ENCODE data around the gene CLEC16A.
"Not testable (repeated sequence)": the region's sequence is repeated elsewhere in the genome, so short reads cannot be mapped to it uniquely, and the experiment has no call there.

Gene CLEC16A

DNA sequence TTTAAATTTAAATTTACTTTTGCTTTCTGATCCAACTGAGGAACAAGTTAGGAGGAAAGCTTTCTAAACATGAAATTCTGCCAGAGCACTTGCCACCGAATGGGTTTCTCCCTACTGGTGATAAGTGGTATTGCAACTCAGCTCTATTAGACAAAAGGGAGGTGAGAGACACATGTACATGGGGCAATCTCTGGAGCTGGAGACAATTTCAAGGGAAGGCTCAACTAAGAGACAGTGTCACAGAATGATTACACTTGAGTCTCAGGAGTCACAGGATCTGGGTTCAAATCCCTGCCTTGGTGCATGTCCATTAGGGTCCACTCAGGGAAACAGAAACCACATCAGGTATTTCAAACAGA lies 274.2 kb downstream of the CLEC16A start:
- Histone ChIP-seq H3K9ac (ENCODE audit: low read depth, low read length) (no peak overlapping the region), H3K4me3 (ENCODE audit: low read length) (no peak overlapping the region), H3K36me3 (ENCODE audit: insufficient read depth, low read length) (no peaks in the 10 kb centered on the region), H3K4me1 (ENCODE audit: insufficient read depth, low read length) (no peaks in the 10 kb centered on the region), H3K27me3 (ENCODE audit: insufficient read depth, low read length) (no peaks in the 10 kb centered on the region), H3K9me3 (ENCODE audit: insufficient read depth, low read depth, low read length) (peaks cover 19% of the 10 kb centered on the region), H3K27ac (ENCODE audit: low read depth, low read length) (no peak overlapping the region)
- 89% methylated on average over 1 of the region's 1 CpG for WGBS

- no peak overlapping the region for H3K4me3 ChIP-seq (ENCODE audit: low read length)
- no peaks in the 10 kb centered on the region for H3K4me1 ChIP-seq (ENCODE audit: insufficient read depth, low read length)
- no peaks in the 10 kb centered on the region for H3K27me3 ChIP-seq (ENCODE audit: insufficient read depth, low read length)
- H3K9me3 ChIP-seq (ENCODE audit: insufficient read depth, low read depth, low read length): peaks cover 19% of the 10 kb centered on the region
- WGBS: 93% methylated on average over 4 of the region's 4 CpGs
- H3K36me3 ChIP-seq (ENCODE audit: insufficient read depth, low read length): no peaks in the 10 kb centered on the region
- no peak overlapping the region for H3K9ac ChIP-seq (ENCODE audit: low read depth, low read length)
- H3K27ac ChIP-seq (ENCODE audit: low read depth, low read length): no peak overlapping the region
These were observed 274.8 kb downstream of the CLEC16A start for GRCh38 chr16:11219178-11219577.

DNA sequence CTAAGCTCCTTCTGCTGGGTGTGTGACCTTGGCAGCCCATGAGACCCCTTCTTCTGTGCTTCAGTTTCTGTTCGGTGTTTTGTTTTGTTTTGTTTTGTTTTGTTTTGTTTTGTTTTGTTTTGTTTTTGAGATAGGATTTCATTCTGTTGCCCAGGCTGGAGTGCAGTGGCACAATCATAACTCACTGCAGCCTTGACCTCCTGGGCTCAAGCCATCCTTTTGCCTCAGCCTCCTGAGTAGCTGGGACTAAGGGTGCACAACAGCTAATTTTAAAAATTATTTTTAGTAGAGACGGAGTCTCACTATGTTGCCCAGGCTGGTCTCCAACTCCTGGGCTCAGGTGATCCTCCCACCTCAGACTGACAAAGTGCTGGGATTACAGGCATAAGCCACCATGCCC lies 276.1 kb downstream of the CLEC16A start:
- peaks cover 19% of the 10 kb centered on the region for H3K9me3 ChIP-seq (ENCODE audit: insufficient read depth, low read depth, low read length)
- H3K4me1 ChIP-seq (ENCODE audit: insufficient read depth, low read length); H3K36me3 ChIP-seq (ENCODE audit: insufficient read depth, low read length); H3K9ac ChIP-seq (ENCODE audit: low read depth, low read length); H3K27me3 ChIP-seq (ENCODE audit: insufficient read depth, low read length); H3K4me3 ChIP-seq (ENCODE audit: low read length); H3K27ac ChIP-seq (ENCODE audit: low read depth, low read length): not testable (repeated sequence)
- 80% methylated on average over 2 of the region's 2 CpGs for WGBS

DNA sequence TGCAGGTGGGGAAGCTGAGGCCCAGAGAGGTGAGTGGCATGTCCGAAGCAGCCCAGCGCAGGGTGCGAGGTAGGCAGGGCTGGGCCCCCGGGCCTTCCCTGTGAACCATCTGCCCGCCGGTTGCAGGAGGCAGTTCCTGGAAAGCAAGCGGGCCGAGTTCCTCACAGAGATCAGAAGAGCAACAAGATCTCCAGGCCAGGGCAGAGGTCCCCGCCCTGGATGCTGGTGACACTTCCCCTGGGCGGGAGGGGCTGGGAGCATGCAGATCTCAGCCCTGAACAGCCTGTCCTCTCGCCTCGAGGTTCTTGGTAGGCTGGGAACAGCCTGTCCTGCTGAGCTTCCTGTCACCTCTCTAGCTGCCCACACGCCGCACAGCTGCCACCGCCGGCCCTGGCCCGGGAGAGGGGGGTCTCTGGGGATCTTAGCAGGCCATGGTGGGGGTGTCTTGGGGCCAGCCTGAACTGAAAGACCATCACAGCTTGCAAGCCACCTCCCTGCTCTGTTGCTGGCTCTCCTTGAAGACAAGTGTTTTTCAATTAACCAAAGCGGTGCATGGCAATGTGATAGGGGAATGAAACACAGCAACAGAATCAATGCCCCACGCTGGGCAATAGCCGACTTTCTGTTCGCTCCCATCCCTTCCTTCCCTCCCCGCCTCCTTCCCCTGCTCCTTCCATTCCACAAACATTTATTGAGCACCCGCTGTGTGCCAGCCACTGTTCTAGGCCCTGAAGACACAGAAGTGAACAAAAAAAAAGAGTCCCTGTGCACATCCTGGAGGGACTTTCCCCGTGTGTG lies 279.9 kb downstream of the CLEC16A start:
- H3K27ac ChIP-seq (ENCODE audit: low read depth, low read length): no peak overlapping the region
- no peaks in the 10 kb centered on the region for H3K4me1 ChIP-seq (ENCODE audit: insufficient read depth, low read length)
- no peak overlapping the region for H3K9ac ChIP-seq (ENCODE audit: low read depth, low read length)
- H3K9me3 ChIP-seq (ENCODE audit: insufficient read depth, low read depth, low read length): no peaks in the 10 kb centered on the region
- 51% methylated on average over 24 of the region's 24 CpGs for WGBS
- no peaks in the 10 kb centered on the region for H3K36me3 ChIP-seq (ENCODE audit: insufficient read depth, low read length)
- H3K27me3 ChIP-seq (ENCODE audit: insufficient read depth, low read length): no peaks in the 10 kb centered on the region
- no peak overlapping the region for H3K4me3 ChIP-seq (ENCODE audit: low read length)

GRCh38 chr16:11224894-11225676 lies 280.7 kb downstream of the CLEC16A start:
- H3K9ac ChIP-seq (ENCODE audit: low read depth, low read length): no peak overlapping the region
- H3K27me3 ChIP-seq (ENCODE audit: insufficient read depth, low read length): no peaks in the 10 kb centered on the region
- no peaks in the 10 kb centered on the region for H3K9me3 ChIP-seq (ENCODE audit: insufficient read depth, low read depth, low read length)
- 88% methylated on average over 21 of the region's 21 CpGs for WGBS
- no peaks in the 10 kb centered on the region for H3K36me3 ChIP-seq (ENCODE audit: insufficient read depth, low read length)
- H3K27ac ChIP-seq (ENCODE audit: low read depth, low read length): no peak overlapping the region
- no peak overlapping the region for H3K4me3 ChIP-seq (ENCODE audit: low read length)
- no peaks in the 10 kb centered on the region for H3K4me1 ChIP-seq (ENCODE audit: insufficient read depth, low read length)

DNA sequence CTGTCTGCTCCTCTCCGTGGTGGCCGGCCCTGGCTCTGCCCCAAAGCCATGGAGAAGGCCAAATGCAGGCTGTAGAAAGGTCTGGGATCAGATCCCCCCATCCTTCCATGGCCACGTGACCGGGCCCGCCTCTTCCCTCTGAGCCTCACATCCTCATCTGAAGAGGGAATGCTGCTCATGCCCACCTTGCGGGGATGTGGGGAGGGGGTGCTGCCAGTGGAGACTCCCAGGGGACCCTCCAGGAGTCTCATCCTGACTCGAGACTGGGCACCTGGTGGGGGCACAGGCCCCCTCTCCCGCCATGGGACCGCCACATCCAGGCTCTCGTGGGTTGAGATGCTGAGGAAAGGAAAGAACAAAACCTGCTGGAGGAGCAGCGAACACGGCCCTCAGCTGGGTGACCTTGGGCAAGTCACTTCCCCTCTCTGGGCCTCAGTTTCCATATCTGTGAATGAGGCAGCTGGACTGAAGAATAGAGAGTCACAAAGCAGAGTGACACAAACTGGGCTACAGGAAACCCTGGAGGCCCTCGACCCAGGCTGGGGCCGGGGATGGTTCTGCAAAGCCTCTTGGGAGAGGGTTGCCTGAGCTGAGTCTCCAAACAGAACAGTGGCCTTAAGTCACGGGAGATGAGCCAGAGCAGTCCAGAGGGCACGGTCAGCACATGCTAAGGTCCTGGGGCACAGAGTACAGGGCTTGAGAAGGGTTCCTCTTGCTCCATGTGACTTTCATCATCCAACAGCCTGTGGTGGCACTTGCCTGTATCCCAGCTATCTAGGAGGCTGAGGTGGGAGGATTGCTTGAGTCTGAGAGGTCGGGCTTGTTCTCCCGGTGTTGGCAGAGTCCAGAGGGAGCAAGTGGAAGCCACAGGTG lies 281.5 kb downstream of the CLEC16A start:
- no peaks in the 10 kb centered on the region for H3K4me1 ChIP-seq (ENCODE audit: insufficient read depth, low read length)
- H3K27me3 ChIP-seq (ENCODE audit: insufficient read depth, low read length): no peaks in the 10 kb centered on the region
- H3K9ac ChIP-seq (ENCODE audit: low read depth, low read length): no peak overlapping the region
- no peaks in the 10 kb centered on the region for H3K9me3 ChIP-seq (ENCODE audit: insufficient read depth, low read depth, low read length)
- no peak overlapping the region for H3K27ac ChIP-seq (ENCODE audit: low read depth, low read length)
- no peaks in the 10 kb centered on the region for H3K36me3 ChIP-seq (ENCODE audit: insufficient read depth, low read length)
- 86% methylated on average over 18 of the region's 18 CpGs for WGBS
- no peak overlapping the region for H3K4me3 ChIP-seq (ENCODE audit: low read length)

DNA sequence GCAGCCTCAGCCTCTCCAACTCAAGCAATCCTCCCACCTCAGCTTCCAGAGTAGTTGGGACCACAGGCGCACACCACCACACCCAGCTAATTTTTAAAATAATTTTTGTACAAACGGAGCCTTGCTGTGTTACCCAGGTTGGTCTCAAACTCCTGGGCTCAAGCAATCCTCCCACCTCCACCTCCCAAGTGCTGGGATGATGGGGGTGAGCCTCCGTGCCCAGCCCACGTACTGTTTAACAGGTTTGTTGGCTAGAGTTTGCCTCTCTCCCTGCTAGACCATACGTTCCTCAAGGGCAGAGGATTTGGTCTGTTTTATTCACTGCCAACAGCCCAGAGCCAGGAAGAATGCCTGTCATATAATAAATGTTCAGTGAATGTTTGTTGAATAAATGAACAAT lies 285.1 kb downstream of the CLEC16A start:
- WGBS: 88% methylated on average over 5 of the region's 5 CpGs

DNA sequence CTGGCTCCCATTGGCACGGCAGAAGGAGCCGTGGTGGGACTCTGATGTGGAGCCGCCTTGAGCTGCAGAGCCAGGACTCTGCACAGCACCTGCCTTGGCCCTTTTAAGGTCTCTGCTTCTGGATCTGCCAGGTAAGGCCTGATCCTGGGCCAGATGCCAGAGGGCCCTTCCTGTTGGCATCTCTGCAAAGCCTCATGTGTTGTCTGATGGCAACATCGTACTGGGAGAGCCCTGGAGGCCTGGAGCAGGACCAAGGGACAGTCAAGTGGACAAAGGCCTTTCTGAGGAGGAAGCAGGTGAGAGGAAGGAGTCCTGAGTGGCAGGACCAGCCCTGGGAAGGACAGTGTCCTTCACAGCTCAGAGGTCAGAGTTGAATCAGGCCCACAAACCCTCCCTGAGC lies 285.5 kb downstream of the CLEC16A start:
- Histone ChIP-seq H3K27me3 (ENCODE audit: insufficient read depth, low read length) (no peaks in the 10 kb centered on the region), H3K4me1 (ENCODE audit: insufficient read depth, low read length) (no peaks in the 10 kb centered on the region), H3K4me3 (ENCODE audit: low read length) (no peak overlapping the region), H3K27ac (ENCODE audit: low read depth, low read length) (no peak overlapping the region), H3K9ac (ENCODE audit: low read depth, low read length) (no peak overlapping the region), H3K36me3 (ENCODE audit: insufficient read depth, low read length) (no peaks in the 10 kb centered on the region), H3K9me3 (ENCODE audit: insufficient read depth, low read depth, low read length) (no peaks in the 10 kb centered on the region)
- WGBS: 96% methylated on average over 4 of the region's 4 CpGs

More for the DNA sequence above, 285.1 kb downstream of the CLEC16A start:
- no peak overlapping the region for H3K4me3 ChIP-seq (ENCODE audit: low read length)
- H3K9me3 ChIP-seq (ENCODE audit: insufficient read depth, low read depth, low read length): no peaks in the 10 kb centered on the region
- H3K27me3 ChIP-seq (ENCODE audit: insufficient read depth, low read length): no peaks in the 10 kb centered on the region
- no peak overlapping the region for H3K9ac ChIP-seq (ENCODE audit: low read depth, low read length)
- no peaks in the 10 kb centered on the region for H3K4me1 ChIP-seq (ENCODE audit: insufficient read depth, low read length)
- H3K27ac ChIP-seq (ENCODE audit: low read depth, low read length): no peak overlapping the region
- H3K36me3 ChIP-seq (ENCODE audit: insufficient read depth, low read length): no peaks in the 10 kb centered on the region

DNA sequence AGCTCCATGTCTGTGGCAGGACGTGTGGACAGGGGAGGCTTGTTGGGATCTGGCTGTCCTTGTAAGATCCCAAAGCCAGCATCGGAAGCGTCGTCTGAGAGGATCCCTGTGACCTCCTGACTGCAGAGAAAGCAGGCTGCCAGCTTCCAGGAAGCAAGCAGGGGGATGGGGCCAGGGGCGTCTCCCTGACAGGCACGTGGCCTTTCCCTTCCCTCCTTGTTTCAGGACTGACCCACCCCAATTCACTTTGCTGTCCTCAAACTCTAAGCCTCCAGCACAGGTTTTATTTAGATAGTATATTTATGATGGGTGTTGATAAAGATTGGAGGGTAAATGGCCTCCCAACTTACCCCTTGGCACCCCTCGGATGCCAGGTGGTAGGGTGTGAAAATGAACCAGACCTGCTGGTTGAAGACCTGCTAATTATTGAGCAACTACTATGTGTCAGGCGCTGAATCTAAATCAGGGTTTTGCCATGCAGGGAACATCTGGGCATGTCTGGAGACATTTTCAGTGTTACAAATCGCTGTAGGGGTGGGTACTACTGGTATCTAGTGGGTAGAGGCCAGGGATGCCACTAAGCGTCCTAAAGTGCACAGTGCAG lies 287.1 kb downstream of the CLEC16A start:
- H3K4me3 ChIP-seq (ENCODE audit: low read length): no peak overlapping the region
- H3K9ac ChIP-seq (ENCODE audit: low read depth, low read length): no peak overlapping the region
- no peaks in the 10 kb centered on the region for H3K36me3 ChIP-seq (ENCODE audit: insufficient read depth, low read length)
- no peaks in the 10 kb centered on the region for H3K27me3 ChIP-seq (ENCODE audit: insufficient read depth, low read length)
- WGBS: 71% methylated on average over 10 of the region's 10 CpGs
- H3K4me1 ChIP-seq (ENCODE audit: insufficient read depth, low read length): no peaks in the 10 kb centered on the region
- H3K9me3 ChIP-seq (ENCODE audit: insufficient read depth, low read depth, low read length): no peaks in the 10 kb centered on the region
- H3K27ac ChIP-seq (ENCODE audit: low read depth, low read length): no peak overlapping the region

All from HUES64 (cell line).